Measurements from ENCODE around the gene NKX2-8. TPM values are rescaled to one million over a fixed set of nuclear protein-coding genes. Genes with fewer than 3 reads are reported as not detected.
"Not testable (repeated sequence)": the region's sequence is repeated elsewhere in the genome, so short reads cannot be mapped to it uniquely, and the experiment has no call there.

NKX2-8 gene
- total RNA-seq, 1 donor from 2014 or later: not detected

- no peak for DNase-seq
Observed at GRCh38 chr14:36580141-36580855, 2.1 kb downstream of the NKX2-8 start.

GRCh38 chr14:36579573-36580140 lies 2.8 kb downstream of the NKX2-8 start:
- DNase-seq: no peak

GRCh38 chr14:36579001-36579555 lies 3.3 kb downstream of the NKX2-8 start:
- no peak for DNase-seq

- no peak for DNase-seq
Observed at GRCh38 chr14:36570065-36570464, 12.3 kb downstream of the NKX2-8 start.

GRCh38 chr14:36556811-36557433 lies 25.5 kb downstream of the NKX2-8 start:
- DNase-seq: no peak

- no peak for DNase-seq
Observed at GRCh38 chr14:36555998-36556743, 26.2 kb downstream of the NKX2-8 start.

GRCh38 chr14:36553656-36554260 lies 28.7 kb downstream of the NKX2-8 start:
- no peak for DNase-seq

GRCh38 chr14:36550899-36551298 lies 31.5 kb downstream of the NKX2-8 start:
- no peak for DNase-seq

- not testable (repeated sequence) for DNase-seq
Observed at GRCh38 chr14:36544280-36544679, 38.1 kb downstream of the NKX2-8 start.

- DNase-seq: no peak
Observed at GRCh38 chr14:36538051-36538450, 44.4 kb downstream of the NKX2-8 start.

Other genes with a start within 250 kb of the NKX2-8 start
- gene NKX2-1, start 62.4 kb downstream of the NKX2-8 start, total RNA-seq: 0.31 TPM
- gene PAX9, start 79.2 kb upstream of the NKX2-8 start, total RNA-seq: under 0.01 TPM

Data from occipital lobe (tissue), 2 donors.